Bone marrow (tissue), 2 donors: ENCODE measurements around the gene KANTR.

Source experiments
- DNase-seq, 2 donors: peaks; one replicate each; lab custom pipeline; 2025; lab: John Stamatoyannopoulos, UW

The KANTR gene, protein sequence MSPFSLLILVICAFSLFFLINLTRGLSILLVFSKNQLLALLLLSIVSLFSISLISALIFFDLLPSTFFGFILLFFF

DNA sequence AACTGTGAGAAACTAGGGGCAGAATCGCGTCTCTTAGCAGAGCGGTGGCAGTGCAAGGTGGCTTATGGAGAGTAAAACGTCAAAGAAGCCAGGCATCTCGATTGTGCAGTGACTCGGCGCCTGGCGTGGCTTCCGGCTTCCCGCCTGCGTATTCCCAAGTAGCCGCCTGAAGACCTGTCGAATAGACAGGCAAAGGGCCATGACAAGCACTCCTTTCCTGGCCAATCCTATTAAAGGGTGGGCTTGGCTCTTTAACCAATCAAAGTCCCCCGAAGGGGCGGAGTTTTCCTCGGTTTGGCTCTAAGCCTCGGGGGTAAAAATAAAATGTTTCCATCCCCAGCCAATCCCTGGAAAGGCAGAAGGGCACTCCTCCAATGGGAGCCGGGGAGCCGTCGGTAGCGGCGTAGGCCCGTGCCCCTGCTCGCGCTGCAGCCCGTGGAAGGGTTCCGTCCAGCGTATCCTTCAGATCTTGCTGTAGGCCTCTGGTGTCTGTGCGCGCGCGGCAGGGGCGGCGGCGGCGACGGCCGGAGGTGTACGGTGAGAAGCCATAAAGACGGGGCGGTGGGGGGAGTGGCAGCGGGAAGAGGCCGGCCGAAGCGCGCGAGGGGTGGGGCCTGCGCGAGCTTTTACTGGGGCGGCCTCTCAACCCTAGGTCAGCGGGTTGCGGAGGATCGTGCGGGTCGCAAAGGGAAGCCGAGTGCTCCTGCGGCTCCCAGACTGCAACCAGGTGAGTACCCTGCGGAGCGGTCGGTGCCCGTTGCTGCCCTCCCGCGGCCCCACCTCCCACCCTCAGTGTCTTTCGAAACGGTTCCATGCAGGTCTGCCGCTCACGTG lies at the start of gene KANTR:
Gene KANTR, plus strand, starts transcription at position 395 of the 834 bp plus-strand sequence. CDS start 30,131 bp downstream, outside the sequence.
- DNase-seq: peak; percentile 63 to 65

DNA sequence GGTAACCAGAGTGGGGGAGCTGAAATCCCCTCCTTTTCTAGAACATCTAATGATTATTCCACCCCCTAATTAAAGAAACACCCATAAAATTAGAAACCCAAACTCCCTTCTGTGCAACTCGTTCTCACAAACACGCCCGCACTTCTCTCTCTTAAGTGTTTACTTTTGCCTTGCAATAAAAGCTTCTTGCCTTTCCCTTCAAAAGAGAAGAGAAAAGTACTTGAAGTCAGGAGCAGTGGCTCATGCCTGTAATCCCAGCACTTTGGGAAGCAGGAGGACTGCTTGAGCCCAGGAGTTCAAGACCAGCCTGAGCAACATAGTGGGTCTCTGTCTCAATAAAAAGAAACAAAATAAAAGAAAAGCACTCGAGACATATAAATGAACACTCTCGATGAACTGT lies 48.9 kb upstream of the KANTR start:
- no peak for DNase-seq

DNA sequence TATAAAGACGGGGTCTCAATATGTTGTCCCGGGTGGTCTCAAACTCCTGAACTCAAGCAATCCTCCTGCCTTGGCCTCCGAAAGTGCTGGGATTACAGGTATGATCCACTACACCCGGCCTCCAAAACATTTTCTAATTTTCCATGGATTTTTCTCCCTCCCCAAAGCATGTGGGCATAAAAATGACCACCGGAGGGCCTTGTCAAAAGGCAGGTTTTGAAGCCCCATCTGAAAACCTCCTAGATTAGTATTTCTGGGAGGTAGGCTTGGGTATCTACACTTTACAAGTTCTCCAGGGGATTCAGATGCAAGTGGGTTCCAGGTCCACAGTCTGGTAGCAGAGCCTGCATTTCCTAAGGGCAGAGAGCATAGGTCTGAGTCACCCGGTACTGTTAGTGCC lies 46.7 kb upstream of the KANTR start:
- DNase-seq: no peak

DNA sequence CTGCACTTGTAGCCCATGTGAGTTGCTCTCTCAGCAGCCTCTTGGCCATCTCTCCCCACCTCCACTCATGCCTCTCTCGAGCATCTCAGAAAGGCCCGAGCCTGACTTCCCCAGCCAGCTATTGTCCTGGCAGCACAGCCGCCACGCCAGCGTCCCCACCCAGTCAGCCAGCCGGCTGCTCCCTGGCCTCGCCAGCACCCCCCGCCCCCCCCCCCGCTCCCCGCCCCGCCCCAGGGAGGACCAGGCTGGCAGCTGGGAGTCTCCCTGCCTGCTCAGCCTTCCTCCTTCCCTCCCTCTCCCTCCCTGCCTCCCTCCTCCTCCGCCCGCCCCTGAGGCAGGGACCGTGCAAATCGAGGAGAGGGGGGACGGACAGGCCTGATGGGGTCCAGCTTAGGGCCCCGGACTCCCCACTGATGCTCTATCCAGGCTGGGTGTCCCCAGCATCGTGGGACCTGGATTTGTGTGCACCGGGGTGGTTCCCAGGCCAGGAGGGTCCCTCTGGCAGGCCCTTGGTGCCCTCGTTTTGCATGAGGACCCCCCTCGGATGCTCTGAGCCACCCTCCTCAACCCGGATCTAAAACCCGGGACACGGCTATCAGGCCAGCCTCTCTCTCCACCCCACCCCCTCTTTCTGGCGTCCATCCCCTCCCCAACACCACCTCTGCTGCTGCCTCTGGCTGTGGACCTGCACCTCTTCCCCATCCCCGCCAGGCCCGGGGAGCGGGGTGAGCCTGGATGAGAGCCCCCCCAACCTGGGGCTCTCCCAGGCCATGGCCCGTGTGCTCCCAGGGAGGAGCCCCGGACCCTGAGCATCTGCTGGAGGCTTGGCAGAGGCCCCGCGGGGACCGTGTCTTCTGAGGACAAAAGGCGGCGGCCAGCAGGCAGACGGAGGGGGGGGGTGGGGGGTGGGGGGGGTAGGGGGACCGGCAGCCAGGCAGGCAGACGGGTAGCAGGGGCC lies 45.5 kb upstream of the KANTR start, which contains the start of gene GPR173:
Gene GPR173, plus strand, starts transcription at position 621 of the 958 bp plus-strand sequence. CDS start 27,833 bp downstream, outside the sequence.
- no peak for DNase-seq

DNA sequence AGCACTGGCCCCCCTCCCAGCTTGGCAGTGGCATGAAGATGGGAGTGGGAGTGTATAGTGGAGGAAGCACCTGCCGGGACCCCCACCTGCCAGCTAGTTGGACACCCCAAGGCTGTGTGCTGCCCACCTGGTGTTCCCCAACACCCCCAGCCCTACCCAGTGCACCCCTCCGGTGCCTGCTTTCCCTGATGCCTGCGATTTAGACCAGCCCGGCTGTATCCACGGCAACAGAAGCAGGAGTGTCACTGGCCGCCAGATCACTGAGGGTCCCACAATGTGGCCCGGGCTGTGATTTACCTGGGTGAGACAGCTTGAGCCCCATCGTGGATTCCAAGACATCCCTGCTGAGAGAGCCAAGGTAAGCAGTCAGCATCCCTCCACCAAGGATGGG lies 44.8 kb upstream of the KANTR start:
- DNase-seq: no peak

DNA sequence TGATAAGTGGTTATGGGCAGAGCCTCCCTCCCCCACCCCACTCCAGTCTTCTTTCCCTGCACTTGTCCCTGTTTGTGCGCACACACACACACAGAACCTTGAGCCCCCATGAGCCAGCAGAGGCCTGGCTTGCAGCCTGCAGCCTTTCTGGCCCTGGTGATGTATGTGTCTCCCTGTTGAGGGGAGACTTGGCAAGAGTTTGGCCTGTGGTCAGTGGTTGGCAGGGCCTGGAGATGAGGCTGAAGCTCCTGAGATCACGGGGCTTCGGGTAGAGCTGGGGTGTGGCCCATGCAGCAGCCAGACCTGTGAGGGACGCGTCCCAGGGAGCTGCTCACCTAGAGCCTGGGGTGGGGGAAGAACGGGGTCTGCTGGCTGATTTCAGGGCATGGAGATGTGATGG lies 43.1 kb upstream of the KANTR start:
- DNase-seq: no peak

DNA sequence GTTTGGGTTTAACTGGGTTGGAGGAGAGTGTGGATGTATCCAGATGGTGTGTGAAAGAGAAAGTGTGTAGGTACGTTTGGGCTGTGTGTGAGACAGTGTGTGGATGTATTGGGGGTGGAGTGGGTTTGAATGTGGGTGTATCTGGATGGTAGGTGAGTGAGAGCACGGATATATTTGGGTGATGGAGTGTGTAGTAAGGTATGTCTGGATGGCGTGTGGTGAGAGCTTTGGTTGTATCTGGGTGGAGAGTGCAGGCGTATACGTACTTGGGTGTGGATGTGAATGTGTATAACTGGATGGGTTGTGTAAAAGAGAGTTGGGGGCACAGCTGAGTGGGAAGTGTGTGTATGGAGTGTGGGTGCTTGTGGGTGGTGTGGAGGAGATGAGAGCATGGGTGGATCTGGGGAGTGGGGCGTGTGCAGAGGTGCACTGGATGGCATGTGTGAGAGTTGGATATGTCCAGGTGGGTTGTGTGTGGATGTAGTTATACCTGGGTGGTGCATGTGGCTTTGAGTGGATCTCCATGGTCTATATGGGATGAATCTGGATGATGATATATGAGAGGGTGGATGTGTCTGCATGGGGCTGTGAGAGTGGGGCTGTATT lies 38.6 kb upstream of the KANTR start:
- DNase-seq: no peak

DNA sequence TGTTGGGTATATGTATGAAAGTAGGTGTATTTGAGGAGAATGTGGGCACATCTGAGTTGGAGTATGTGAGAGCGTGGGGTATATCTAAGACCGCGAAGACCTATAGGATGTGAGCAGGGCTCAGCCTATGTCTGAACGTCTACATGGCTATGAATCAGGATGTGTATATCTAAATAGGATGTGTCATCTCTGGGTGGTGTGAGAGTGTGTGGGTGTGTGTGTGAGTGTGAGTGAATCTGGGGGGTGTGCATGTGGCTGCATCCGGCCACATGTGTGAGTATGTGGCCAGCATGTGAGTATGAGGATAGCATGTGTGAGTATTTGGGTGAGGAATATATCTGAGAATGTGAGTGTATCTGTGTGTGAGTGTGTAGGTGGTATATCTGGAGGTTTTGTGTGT lies 37.6 kb upstream of the KANTR start:
- no peak for DNase-seq

DNA sequence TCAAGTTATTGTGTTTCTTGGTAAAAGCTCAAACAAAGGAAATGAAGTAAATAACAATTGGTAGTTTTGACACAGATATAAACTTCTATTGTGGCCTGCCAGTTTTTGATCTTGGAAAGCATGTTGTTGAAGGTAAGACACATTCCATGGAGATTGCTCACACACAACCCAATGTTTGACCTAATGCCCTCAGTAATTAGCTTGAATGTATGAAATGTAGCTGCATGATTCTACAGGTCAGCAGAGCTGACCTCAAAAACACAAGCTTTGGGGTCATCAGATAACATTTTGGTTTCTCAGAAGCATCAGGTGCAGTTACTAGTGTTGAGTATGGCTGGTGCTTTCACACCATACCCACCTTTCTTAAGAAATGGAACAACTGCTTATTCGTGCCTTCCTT lies 28.8 kb upstream of the KANTR start:
- DNase-seq: no peak

DNA sequence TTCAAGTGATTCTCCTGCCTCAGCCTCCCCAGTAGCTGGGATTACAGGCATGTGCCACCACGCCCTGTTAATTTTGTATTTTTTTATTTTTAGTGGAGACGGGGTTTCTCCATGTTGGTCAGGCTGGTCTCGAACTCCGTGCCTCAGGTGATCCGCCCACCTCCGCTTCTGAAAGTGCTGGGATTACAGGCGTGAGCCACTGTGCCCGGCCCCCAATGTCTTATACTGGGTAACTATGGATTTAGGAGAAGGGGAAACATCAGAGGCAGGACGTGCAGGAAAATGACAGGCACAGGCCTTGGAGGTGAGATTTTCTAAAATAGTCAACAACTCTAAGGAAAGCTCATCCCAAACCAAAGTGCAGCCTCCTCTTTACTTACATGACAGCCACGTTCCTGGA lies 22.9 kb upstream of the KANTR start:
- no peak for DNase-seq

DNA sequence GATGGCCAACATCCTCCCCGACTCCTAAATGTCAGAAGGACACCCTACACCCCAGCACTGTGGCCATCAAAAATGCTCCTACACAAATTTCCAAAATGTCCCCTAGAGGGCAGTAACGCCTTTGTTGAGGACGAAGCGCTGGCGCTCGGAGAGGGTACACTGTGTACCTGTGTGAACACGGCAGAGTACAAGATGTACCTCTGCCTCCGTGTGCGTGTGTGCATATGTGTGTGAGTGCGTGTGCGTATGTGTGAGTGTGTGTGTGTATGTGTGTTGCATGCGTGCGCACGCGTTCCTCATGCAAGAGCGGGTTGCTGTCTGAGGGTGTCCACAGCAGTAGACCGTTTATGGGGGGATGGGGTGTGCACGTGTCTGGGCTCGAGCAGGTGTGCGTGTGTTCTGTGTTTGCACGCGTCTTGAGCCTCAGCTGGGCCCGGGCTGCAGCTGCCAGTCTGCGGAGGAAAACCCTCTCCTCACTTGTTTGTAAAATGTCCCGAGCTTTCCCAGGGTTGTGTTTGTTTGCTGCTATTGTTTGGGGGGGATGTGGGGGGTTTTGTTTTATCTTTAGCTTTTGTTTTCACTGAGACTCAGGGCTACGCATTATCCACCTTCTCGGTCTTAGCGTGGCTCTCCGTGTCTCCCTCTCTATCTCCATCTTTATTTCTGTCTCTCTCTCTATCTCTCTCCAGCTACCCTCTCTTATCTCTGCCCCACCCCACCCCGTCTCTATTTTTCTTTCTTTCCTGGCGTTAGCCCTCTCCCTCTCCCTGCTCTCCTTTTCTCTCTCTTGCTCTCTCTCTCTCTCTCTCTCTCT lies 22.1 kb upstream of the KANTR start:
- DNase-seq: peak; percentile 1 to 33

DNA sequence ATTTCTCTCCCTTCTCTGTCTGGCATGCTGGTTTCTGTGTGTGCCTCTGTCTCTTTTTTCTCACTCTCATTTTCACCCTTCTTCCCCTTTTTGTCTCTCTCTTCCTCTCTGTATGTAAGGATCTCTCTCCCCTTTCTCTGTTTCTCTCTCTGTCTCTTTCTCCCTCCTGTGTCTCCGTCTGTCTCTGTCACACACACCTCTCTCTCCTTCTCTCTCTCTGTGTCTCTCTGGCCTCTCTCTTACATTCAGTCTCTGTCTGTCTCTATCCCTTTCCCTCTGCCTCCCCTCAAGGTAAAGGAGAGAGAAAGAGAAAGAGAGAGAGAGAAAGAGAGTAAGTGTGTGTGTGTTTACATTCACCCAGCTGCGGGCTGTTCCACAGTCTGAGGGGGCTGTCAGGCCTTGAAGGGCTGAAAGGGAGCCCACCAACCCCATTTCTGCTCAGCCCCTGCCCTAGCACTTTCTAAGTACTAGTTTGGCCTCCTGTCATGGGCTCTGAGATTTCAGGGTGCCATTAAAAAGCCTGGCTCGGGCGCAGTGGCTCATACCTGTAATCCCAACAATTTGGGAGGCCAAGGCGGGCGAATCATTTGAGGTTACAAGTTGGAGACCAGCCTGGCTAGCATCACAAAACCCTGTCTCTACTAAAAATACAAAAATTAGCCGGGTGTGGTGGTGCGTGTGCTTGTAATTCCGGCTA lies 21.4 kb upstream of the KANTR start:
- no peak for DNase-seq

DNA sequence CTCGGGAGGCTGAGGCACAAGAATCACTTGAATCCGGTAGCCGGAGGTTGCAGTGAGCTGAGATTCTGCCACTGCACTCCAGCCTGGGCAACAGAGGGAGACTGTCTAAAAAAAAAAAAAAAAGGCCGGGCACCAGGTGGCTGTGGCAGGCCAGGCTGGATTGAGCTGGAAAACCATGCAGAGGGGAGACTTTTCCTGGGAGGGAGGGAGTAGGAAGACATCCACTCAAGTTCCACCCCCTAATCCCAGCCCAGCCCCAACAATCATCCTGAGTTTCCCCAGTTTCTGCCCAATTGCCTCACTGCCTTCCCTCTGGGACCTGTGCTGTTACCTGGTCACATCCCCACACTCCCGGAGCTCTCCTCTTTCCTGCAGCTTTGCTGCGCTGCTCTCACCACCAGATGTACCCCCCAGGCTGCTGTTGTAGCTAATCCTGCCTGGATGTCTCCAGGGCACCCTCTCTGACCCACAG lies 20.8 kb upstream of the KANTR start:
- DNase-seq: no peak

DNA sequence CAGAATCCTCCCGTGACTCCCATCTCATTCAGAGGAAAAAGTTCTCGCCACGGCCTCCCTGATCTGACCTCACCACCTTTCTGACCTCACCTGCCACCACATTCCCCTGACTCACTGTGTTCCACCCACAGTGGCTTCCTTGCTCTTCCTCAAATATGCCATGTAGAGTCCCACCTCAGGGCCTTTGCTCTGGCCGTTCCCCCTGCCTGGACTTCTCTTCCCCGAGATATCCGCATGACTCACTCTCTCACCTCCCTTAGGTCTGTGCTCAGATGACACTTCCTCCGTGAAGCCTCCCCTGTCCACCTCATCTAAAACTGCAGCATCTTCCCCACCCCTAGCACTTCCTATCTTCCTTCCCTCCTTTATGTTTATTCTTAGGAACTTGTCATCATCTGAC lies 18.9 kb upstream of the KANTR start:
- DNase-seq: no peak

DNA sequence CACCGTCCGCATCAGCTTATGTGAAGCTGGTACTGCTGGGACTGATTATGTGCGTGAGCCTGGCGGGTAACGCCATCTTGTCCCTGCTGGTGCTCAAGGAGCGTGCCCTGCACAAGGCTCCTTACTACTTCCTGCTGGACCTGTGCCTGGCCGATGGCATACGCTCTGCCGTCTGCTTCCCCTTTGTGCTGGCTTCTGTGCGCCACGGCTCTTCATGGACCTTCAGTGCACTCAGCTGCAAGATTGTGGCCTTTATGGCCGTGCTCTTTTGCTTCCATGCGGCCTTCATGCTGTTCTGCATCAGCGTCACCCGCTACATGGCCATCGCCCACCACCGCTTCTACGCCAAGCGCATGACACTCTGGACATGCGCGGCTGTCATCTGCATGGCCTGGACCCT lies 17.3 kb upstream of the KANTR start:
- DNase-seq: no peak

DNA sequence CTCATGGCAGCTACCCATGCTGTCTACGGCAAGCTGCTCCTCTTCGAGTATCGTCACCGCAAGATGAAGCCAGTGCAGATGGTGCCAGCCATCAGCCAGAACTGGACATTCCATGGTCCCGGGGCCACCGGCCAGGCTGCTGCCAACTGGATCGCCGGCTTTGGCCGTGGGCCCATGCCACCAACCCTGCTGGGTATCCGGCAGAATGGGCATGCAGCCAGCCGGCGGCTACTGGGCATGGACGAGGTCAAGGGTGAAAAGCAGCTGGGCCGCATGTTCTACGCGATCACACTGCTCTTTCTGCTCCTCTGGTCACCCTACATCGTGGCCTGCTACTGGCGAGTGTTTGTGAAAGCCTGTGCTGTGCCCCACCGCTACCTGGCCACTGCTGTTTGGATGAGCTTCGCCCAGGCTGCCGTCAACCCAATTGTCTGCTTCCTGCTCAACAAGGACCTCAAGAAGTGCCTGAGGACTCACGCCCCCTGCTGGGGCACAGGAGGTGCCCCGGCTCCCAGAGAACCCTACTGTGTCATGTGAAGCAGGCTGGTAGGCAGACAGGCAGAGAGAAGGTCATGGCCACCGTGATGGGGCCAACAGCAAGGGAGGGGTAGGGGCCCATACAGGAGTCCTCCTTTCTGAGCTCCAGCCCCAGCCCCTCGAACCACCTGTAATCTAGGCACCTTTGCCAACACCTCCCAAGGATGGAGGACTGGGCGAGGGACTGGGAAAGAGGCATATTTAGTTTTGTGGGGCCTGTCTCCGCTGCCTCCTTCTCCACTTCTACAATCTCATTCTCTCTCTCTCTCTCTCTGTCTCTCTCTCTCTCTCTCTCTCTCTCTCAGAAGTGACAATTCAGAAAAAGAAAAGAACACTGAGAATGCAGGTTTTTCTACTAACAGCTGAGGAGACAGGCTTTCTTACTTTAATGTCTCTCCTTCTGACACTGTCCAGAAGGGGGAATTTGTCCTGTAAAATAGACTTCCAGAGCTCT lies 16.4 kb upstream of the KANTR start:
- DNase-seq: no peak

DNA sequence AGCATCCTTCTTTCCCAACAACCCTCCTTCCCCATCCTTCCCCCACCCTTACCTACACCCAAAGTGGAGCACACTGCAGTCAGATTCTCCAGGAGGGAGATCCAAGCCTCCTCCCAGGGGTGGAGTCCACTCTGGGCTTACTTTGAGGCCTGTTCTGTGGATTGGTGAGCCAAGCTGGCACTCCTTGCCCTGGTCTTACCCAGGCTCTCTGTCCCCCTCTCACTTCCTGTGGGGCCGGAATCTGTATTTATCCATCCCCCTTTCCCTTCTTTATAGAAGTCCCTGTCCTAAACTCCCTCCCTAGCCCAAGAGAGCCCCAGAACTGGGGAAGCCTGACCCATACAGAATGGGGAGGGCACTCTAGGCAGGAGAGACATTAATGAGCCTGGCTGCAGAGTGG lies 15.0 kb upstream of the KANTR start:
- DNase-seq: no peak

DNA sequence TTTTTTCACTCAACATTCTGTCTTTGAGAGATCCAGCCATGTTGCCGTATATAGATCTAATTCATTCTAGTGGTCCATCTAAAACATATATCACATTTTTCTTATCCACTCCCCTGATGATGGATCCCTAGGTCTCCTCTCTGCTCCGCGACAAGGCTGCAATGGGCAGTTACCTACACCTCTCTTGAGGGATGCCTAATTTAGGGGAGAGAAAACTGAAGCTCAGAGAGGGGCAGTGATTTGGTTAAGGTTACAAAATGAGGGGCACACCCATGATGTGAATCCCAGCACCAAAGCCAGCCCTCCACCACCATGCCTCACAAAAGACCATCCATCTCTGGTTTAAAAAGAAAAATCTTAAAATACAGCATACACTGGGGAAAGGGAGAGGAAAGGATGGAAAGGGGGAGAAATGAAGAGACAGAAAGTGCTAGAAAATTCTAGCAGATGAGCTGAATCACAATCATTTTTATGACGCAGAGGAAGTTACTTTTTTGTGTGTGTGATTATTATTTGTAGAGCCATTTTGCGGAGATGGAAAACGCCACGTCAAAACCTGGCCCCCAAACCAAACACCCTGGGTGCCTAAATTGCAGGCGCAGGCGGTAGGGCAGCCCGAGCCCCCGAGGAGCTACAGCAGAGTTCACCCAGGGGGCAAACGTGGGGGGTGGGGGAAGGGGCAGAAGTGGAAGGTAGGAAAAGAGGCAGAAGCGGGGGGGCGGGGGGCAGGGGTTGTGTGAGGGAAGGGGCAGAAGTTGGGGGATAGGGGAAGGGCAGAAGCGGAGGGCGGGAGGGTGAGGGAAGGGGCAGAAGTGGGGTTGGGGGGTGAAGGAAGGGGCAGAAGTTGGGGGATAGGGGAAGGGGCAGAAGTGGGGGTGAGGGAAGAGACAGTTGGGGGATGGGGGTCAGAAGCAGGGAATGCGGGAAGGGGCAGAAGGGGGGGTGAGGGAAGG lies 13.0 kb upstream of the KANTR start:
- no peak for DNase-seq
